Stomach (tissue), 4 donors: ENCODE measurements around the gene PTPRU.

Source experiments
- CTCF ChIP-seq, 7 experiments: fragments of 450-650 bp in 4 of 7; fragments of 200-600 bp in 3 of 7; sonication (generic) in 3 of 7; IDR thresholded peaks; one replicate each; pipeline ENCODE4 v1.5.1; 2016 to 2019; ENCODE audit warnings: antibody characterized with exemption in 7 of 7, control low read depth in 2 of 7, mild to moderate bottlenecking in 1 of 7
- POLR2A ChIP-seq, 4 donors: fragments of 450-650 bp; IDR thresholded peaks; one replicate each; pipeline ENCODE4 v1.6.1; 2016; ENCODE audit warnings: antibody characterized with exemption in 4 of 4, control low read depth in 2 of 4, mild to moderate bottlenecking in 1 of 4, moderate library complexity in 1 of 4

- no peak for TF ChIP-seq CTCF (IDR thresholded peaks at IDR 0.05)
- TF ChIP-seq POLR2A (IDR thresholded peaks at IDR 0.05), result no peak
Measured at GRCh38 chr1:29223521-29223920, 12.8 kb upstream of the PTPRU start.
